Ovary (tissue), 3 donors: ENCODE data around the gene MYCL.

Experiments
- CTCF ChIP-seq, 3 donors: fragments of 450-650 bp in 2 of 3; fragments of 200-600 bp in 1 of 3; IDR thresholded peaks; one replicate each; pipeline versions ENCODE4 v1.5.1 to v1.8.0; 2016 to 2022; ENCODE audit warnings: antibody characterized with exemption in 3 of 3, mild to moderate bottlenecking in 1 of 3
- EP300 ChIP-seq: sonication (generic); formaldehyde crosslinking; IDR thresholded peaks from one replicate; pipeline ENCODE4 v1.6.1; 2017; ENCODE audit warnings: antibody characterized with exemption
- POLR2A ChIP-seq: fragments of 450-650 bp; IDR thresholded peaks from one replicate; pipeline ENCODE4 v1.6.1; 2017; ENCODE audit warnings: antibody characterized with exemption, mild to moderate bottlenecking, moderate library complexity
- donor health status: DM: no; HTN: no; CAD: no.

GRCh38 chr1:39854314-39854713, 47.4 kb downstream of the MYCL start:
- TF ChIP-seq CTCF (IDR thresholded peaks at IDR 0.05) (no peak), POLR2A (no peak), EP300 (no peak)
